ENCODE results near the gene OR2T34.
"Not testable (repeated sequence)": the region's sequence is repeated elsewhere in the genome, so short reads cannot be mapped to it uniquely, and the experiment has no call there.

OR2T34 gene

GRCh38 chr1:248551027-248551426 lies 23.5 kb downstream of the OR2T34 start:
- not testable (repeated sequence) for DNase-seq

- not testable (repeated sequence) for DNase-seq
Measured at GRCh38 chr1:248547383-248547782, 27.2 kb downstream of the OR2T34 start.

GRCh38 chr1:248537449-248537848 lies 37.1 kb downstream of the OR2T34 start:
- DNase-seq = not testable (repeated sequence)
